ENCODE measurements around the gene SNX25.

DNA sequence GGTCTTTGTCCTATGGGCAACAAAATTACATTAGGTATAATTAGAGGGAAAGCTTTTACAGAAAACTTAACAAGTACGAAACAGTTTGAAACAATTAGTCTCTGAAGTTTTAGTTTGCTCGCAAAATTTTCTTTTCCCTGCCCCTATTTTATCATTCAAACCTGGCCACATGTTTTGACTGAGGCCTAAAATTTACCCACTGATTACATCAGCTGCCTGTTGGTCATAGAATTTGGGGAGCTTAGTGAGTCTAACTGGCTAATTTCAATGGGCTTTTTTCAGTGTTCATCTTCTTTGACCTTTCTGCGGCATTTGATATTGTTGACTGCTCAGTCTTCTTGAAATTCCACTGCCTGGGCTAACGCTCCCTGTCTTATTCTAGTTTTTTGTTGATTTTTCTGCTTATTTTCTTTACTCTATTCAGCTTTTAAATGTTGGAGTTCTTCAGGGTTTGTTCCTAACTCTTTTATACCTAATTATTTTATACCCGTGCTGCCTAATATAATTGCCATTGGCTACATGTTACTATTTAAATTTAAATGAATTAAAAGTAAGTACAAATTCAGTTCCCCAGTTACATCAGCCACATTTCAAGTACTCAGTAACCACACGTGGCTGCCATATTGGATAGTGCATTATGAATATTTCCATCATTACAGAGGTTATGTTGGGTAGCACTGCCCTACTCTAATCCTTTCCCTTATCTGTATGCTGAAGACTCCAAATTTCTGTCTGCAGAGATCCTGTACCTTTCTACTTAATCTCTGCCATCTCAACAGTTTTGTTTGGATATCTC is 87.5 kb downstream of the SNX25 start:
- TF ChIP-seq, protein P1, sequence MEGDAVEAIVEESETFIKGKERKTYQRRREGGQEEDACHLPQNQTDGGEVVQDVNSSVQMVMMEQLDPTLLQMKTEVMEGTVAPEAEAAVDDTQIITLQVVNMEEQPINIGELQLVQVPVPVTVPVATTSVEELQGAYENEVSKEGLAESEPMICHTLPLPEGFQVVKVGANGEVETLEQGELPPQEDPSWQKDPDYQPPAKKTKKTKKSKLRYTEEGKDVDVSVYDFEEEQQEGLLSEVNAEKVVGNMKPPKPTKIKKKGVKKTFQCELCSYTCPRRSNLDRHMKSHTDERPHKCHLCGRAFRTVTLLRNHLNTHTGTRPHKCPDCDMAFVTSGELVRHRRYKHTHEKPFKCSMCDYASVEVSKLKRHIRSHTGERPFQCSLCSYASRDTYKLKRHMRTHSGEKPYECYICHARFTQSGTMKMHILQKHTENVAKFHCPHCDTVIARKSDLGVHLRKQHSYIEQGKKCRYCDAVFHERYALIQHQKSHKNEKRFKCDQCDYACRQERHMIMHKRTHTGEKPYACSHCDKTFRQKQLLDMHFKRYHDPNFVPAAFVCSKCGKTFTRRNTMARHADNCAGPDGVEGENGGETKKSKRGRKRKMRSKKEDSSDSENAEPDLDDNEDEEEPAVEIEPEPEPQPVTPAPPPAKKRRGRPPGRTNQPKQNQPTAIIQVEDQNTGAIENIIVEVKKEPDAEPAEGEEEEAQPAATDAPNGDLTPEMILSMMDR (IDR thresholded peaks at IDR 0.05), result no peak
- no peak for TF ChIP-seq POLR2A (IDR thresholded peaks at IDR 0.05)
